A549 (cell line): ENCODE results near the gene SLC25A26. TPM values are rescaled to one million over a fixed set of nuclear protein-coding genes. Genes with fewer than 3 reads are reported as not detected.

ENCODE experiments used
- ATAC-seq, 2 experiments: fragments of 200-7000 bp in 1 of 2; fragments of >200 bp in 1 of 2; cut with Nextera tagmentation in 1 of 2; cut with Tn5 transposase in 1 of 2; 3 replicates each; pipeline versions ENCODE4 v1.8.0 to v1.9.1; 2018 to 2020; ENCODE audit warnings: mild to moderate bottlenecking in 1 of 2, moderate library complexity in 1 of 2
- CTCF ChIA-PET: fragments of 300-600 bp; sonication (Branson Sonifier 250); formaldehyde crosslinking; extraction: SDS; loops from one replicate; lab custom pipeline; 2021; ENCODE audit warnings: antibody characterized with exemption, inconsistent platforms; lab: Yijun Ruan, JAX
- POLR2A ChIA-PET: fragments of 350-600 bp; formaldehyde crosslinking; extraction: SDS; loops from one replicate; lab custom pipeline; 2021; ENCODE audit warnings: antibody characterized with exemption, inconsistent platforms; lab: Yijun Ruan, JAX
- DNase-seq, 2 experiments: peaks; one replicate each; pipeline versions ENCODE4 v3.0.0 to v3.0.0-alpha.2; 2011 to 2016; ENCODE audit warnings: low read depth in 1 of 2, low spot score in 1 of 2
- FAIRE-seq: peaks from 2 replicates; lab custom pipeline; 2011; peaks lifted over from hg19 to GRCh38; lab: Jason Lieb, UNC
- H3K27ac ChIP-seq, 2 experiments: fragments of >200 bp; sonication (Bioruptor Twin); formaldehyde crosslinking; 3 replicates each; pipeline ENCODE4 v1.5.1; 2016 to 2017
- H3K4me1 ChIP-seq: fragments of >200 bp; sonication (Bioruptor Twin); formaldehyde crosslinking; 3 replicates; pipeline ENCODE4 v1.6.1; 2016
- H3K4me2 ChIP-seq: fragments of >200 bp; sonication (Bioruptor Twin); formaldehyde crosslinking; 3 replicates; pipeline ENCODE4 v1.6.1; 2016
- H3K4me3 ChIP-seq: fragments of >200 bp; sonication (Bioruptor Twin); formaldehyde crosslinking; 3 replicates; pipeline ENCODE4 v1.5.1; 2016
- H3K9me3 ChIP-seq: fragments of >200 bp; sonication (Bioruptor Twin); formaldehyde crosslinking; 3 replicates; pipeline ENCODE4 v1.6.1; 2016
- BCL3 ChIP-seq: fragments of >200 bp; sonication (Bioruptor Twin); formaldehyde crosslinking; IDR thresholded peaks from 3 replicates; pipeline ENCODE4 v1.6.1; 2016
- CBX8 ChIP-seq: fragments of 200-600 bp; sonication (generic); IDR thresholded peaks from 2 replicates; pipeline ENCODE4 v1.6.1; 2016
- CHD4 ChIP-seq: fragments of 200-600 bp; sonication (generic); IDR thresholded peaks from 2 replicates; pipeline ENCODE4 v1.6.1; 2016; ENCODE audit warnings: antibody characterized with exemption, mild to moderate bottlenecking, borderline replicate concordance
- CTCF ChIP-seq: fragments of >200 bp; sonication (Bioruptor Twin); formaldehyde crosslinking; IDR thresholded peaks from 3 replicates; pipeline ENCODE4 v1.5.1; 2016
- EHMT2 ChIP-seq: fragments of 200-600 bp; sonication (generic); IDR thresholded peaks from 2 replicates; pipeline ENCODE4 v1.6.1; 2016; ENCODE audit warnings: antibody characterized with exemption, low read depth, mild to moderate bottlenecking, moderate library complexity
- EP300 ChIP-seq, 2 experiments: fragments of >200 bp; sonication (Bioruptor Twin); formaldehyde crosslinking; IDR thresholded peaks; 2 replicates in 1 of 2; 3 replicates in 1 of 2; pipeline ENCODE4 v1.6.1; 2016 to 2017
- FOSB ChIP-seq: fragments of 250-450 bp; sonication (Bioruptor Pico); IDR thresholded peaks from 2 replicates; pipeline ENCODE4 v1.5.0; 2020; ENCODE audit warnings: mild to moderate bottlenecking, moderate library complexity
- HES2 ChIP-seq: fragments of >200 bp; sonication (Bioruptor Twin); formaldehyde crosslinking; IDR thresholded peaks from 2 replicates; pipeline ENCODE4 v1.6.1; 2016
- HMGXB4 ChIP-seq: fragments of 250-450 bp; sonication (Bioruptor Pico); IDR thresholded peaks from 2 replicates; pipeline ENCODE4 v1.5.0; 2021; ENCODE audit warnings: mild to moderate bottlenecking, moderate library complexity, borderline replicate concordance
- HOXA7 ChIP-seq: fragments of 250-450 bp; sonication (Bioruptor Pico); IDR thresholded peaks from 2 replicates; pipeline ENCODE4 v1.5.0; 2020; ENCODE audit warnings: mild to moderate bottlenecking, moderate library complexity
- JUN ChIP-seq, 2 experiments: fragments of >200 bp; sonication (Bioruptor Twin); formaldehyde crosslinking; IDR thresholded peaks; 2 replicates in 1 of 2; 3 replicates in 1 of 2; pipeline ENCODE4 v1.6.1; 2016 to 2017
- PHF8 ChIP-seq: fragments of 200-600 bp; sonication (generic); IDR thresholded peaks from 2 replicates; pipeline ENCODE4 v1.6.1; 2016; ENCODE audit warnings: low read depth, mild to moderate bottlenecking, antibody characterized with exemption, moderate library complexity, borderline replicate concordance
- POLR2A ChIP-seq: IDR thresholded peaks from 2 replicates; pipeline ENCODE4 v1.6.1; 2012; ENCODE audit warnings: mild to moderate bottlenecking, low read length
- RAD21 ChIP-seq, 2 experiments: fragments of >200 bp in 1 of 2; sonication (Bioruptor Twin) in 1 of 2; formaldehyde crosslinking in 1 of 2; IDR thresholded peaks in 1 of 2; conservative IDR thresholded peaks in 1 of 2; 2 replicates in 1 of 2; 3 replicates in 1 of 2; pipeline ENCODE4 v1.6.1; 2012 to 2018; ENCODE audit warnings: inconsistent platforms in 1 of 2
- RARB ChIP-seq: fragments of 250-450 bp; sonication (Bioruptor Pico); IDR thresholded peaks from 2 replicates; pipeline ENCODE4 v1.8.0; 2021; ENCODE audit warnings: mild to moderate bottlenecking, moderate library complexity
- RCOR1 ChIP-seq: fragments of 150-350 bp; IDR thresholded peaks from 2 replicates; pipeline ENCODE4 v1.6.1; 2014; ENCODE audit warnings: antibody characterized with exemption, low read length, low read depth
- RFX5 ChIP-seq: fragments of 450-650 bp; IDR thresholded peaks from 2 replicates; pipeline ENCODE4 v1.7.1; 2014; ENCODE audit warnings: antibody characterized with exemption, mild to moderate bottlenecking, moderate library complexity
- SMC3 ChIP-seq: fragments of >200 bp; sonication (Bioruptor Twin); formaldehyde crosslinking; IDR thresholded peaks from 3 replicates; pipeline ENCODE4 v1.6.1; 2018; ENCODE audit warnings: inconsistent platforms
- TP53 ChIP-seq: fragments of 250-450 bp; sonication (Bioruptor Pico); IDR thresholded peaks from 2 replicates; pipeline ENCODE4 v1.5.0; 2021; ENCODE audit warnings: mild to moderate bottlenecking, moderate library complexity
- ZNF302 ChIP-seq: fragments of 250-450 bp; sonication (Bioruptor Pico); IDR thresholded peaks from 2 replicates; pipeline ENCODE4 v1.9.0; 2021; ENCODE audit warnings: inconsistent platforms, mild to moderate bottlenecking, moderate library complexity
- ZSCAN20 ChIP-seq: fragments of 250-450 bp; sonication (Bioruptor Pico); IDR thresholded peaks from 2 replicates; pipeline ENCODE4 v1.8.0; 2022; ENCODE audit warnings: mild to moderate bottlenecking, moderate library complexity
- WGBS: methylation state at CpG from one replicate; pipeline ENCODE4 v1.1.6; 2017; ENCODE audit errors: missing lambda C conversion rate; 5-methylcytosine and 5-hydroxymethylcytosine counted together
- polyA plus RNA-seq, 4 experiments: library from polyadenylated mRNA; depleted of rRNA in 3 of 4; stranded (reverse); fragments of >200 nt; fragmentation: RNase III in 1 of 4; extraction: RNeasy Plus Mini Kit Qiagen cat#74134 plus additional on column Dnase treatment in 1 of 4; gene quantifications; 2 replicates in 3 of 4; 3 replicates in 1 of 4; pipeline ENCODE4 v1.2.3, GENCODE V29; 2011 to 2017

Gene SLC25A26
- polyA plus RNA-seq, 2 of the 4 experiments (the other 2 are of a cell fraction): 13.0 to 30.5 TPM

- Histone ChIP-seq H3K9me3 (no peaks in the 10 kb centered on the region), H3K4me3 (no peak overlapping the region)
- DNase-seq: no peak
- POLR2A ChIA-PET: no interaction called here
- TF ChIP-seq RARB (CRISPR knock-in tag) (no peak), TP53 (CRISPR knock-in tag) (no peak), EHMT2 (no peak), RAD21 (conservative IDR thresholded peaks at IDR 0.05 in 1 of 2, IDR thresholded peaks at IDR 0.05 in 1 of 2) (no peak), JUN (IDR thresholded peaks at IDR 0.05) (no peak), POLR2A (no peak), RCOR1 (no peak), EP300 (IDR thresholded peaks at IDR 0.05) (no peak), CTCF (no peak), PHF8 (no peak), HOXA7 (CRISPR knock-in tag) (no peak), FOSB (CRISPR knock-in tag) (no peak), SMC3 (no peak), ZSCAN20 (CRISPR knock-in tag) (no peak), RFX5 (no peak), ZNF302 (CRISPR knock-in tag) (no peak), CBX8 (no peak), BCL3 (no peak), CHD4 (no peak), HES2 (no peak)
- TF ChIP-seq, all 56 proteins: peak for 0
- no peak for FAIRE-seq
- CTCF ChIA-PET: interaction anchor here (1.0 to 2.0 kb wide), 3 partner anchors 9 to 14 kb away, joined by 3 to 12 read pairs (median 5); no protein-coding TSS in a partner anchor
- Histone ChIP-seq H3K27ac (no peak overlapping the region), H3K4me1 (no peaks in the 10 kb centered on the region), H3K4me2 (no peak overlapping the region)
- 90% methylated on average over 13 of the region's 13 CpGs for WGBS
- ATAC-seq: no peak
Observed at GRCh38 chr3:66393333-66394005, 172.7 kb downstream of the SLC25A26 start.

GRCh38 chr3:66394019-66394752 is 173.4 kb downstream of the SLC25A26 start:
- H3K9me3 ChIP-seq: no peaks in the 10 kb centered on the region
- FAIRE-seq (no peak), ATAC-seq (no peak), DNase-seq (no peak)
- no peaks in the 10 kb centered on the region for H3K4me1 ChIP-seq
- POLR2A ChIA-PET: no interaction called here
- H3K4me2 ChIP-seq: no peak overlapping the region
- CTCF ChIA-PET: interaction anchor here (1.5 to 2.0 kb wide), 3 partner anchors 10 to 14 kb away, joined by 3 to 12 read pairs (median 5); no protein-coding TSS in a partner anchor
- H3K4me3 ChIP-seq: no peak overlapping the region
- H3K27ac ChIP-seq: no peak overlapping the region
- TF ChIP-seq EHMT2 (no peak), HMGXB4 (CRISPR knock-in tag) (no peak)
- WGBS: 73% methylated on average over 9 of the region's 12 CpGs
